A673 (cell line): ENCODE measurements around the gene MRM3.

ENCODE experiments used
- CTCF ChIP-seq: fragments of 300-800, 200-600 bp; sonication (generic); conservative IDR thresholded peaks from 2 replicates; pipeline ENCODE4 v1.5.1; 2017; ENCODE audit warnings: low read depth, mild to moderate bottlenecking, antibody characterized with exemption, low read length, moderate library complexity, mixed read lengths
- EZH2 ChIP-seq: fragments of 200-600 bp; sonication (generic); IDR thresholded peaks from 2 replicates; pipeline ENCODE4 v1.6.1; 2017; ENCODE audit warnings: borderline replicate concordance, low read depth, mild to moderate bottlenecking, mixed read lengths, antibody characterized with exemption, low read length; ENCODE audit not compliant: poor library complexity, severe bottlenecking

DNA sequence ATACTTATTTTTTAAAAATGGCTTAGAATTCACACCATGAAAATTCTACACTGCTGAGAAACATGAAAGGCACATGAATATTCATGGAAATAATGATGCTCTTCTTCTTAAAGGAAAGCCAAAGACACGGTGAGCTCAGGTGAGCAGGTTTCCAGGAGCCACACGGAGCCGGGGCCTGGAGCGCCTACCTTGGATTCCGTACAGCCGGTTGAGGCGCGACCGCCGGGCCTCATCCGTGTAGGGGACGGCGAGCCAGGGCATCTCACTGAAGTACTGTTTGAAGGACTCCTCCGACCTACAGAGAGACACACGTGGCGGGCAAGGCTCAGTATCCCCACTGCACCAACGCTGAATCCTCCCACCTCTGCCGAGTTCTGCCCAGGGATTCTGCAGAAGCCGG lies 37.1 kb downstream of the MRM3 start:
- TF ChIP-seq EZH2 (no peak), CTCF (no peak)
